AG08396 (cell line): ENCODE data around the gene FAM107B.
"Not testable (repeated sequence)": the region's sequence is repeated elsewhere in the genome, so short reads cannot be mapped to it uniquely, and the experiment has no call there.

ENCODE experiments used
- DNase-seq: peaks from one replicate; pipeline ENCODE4 v3.0.0; 2012; ENCODE audit warnings: low spot score, mixed read lengths

The FAM107B gene

DNA sequence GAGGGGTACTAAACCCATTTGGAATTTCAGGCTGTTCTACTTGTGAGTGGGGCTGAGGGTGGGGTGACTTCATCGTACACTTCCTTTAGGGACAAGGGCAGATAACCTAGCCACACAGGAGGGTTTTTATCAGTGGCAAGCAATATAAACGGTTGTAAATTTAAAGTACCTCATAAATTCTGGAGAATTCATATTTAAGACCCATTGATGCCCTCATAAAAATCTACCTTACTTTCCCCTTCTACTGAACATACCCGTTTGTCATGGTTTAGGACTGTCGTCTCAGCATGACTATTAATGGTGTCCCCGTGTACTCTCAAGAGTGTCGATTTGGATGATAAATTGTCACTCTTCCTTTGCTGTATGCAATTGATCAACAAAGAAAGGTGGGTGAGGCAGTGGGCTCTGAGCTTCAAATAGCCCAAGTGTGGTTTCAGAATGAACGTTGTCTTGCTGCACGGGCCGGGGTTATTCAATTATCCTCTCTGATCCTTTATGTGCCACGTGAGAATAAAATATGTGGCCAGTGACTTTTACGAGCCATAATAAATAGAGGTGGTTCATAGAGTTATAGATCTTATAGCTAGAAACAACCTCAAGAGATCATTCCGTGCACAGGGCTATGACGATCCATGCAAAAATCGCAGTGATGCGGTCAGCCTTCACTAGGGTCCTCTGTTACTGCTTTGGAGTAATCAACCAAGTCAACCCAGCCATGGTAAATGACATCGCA lies 82.2 kb downstream of the FAM107B start:
- DNase-seq, result no peak

- DNase-seq, result no peak
Observed at GRCh38 chr10:14691359-14691758, 83.3 kb downstream of the FAM107B start.

- peak; percentile 43 for DNase-seq
Observed at GRCh38 chr10:14688606-14689005, 86.1 kb downstream of the FAM107B start.

GRCh38 chr10:14688189-14688588 lies 86.5 kb downstream of the FAM107B start:
- DNase-seq, result not testable (repeated sequence)

- no peak for DNase-seq
Observed at GRCh38 chr10:14687340-14687739, 87.4 kb downstream of the FAM107B start.

DNA sequence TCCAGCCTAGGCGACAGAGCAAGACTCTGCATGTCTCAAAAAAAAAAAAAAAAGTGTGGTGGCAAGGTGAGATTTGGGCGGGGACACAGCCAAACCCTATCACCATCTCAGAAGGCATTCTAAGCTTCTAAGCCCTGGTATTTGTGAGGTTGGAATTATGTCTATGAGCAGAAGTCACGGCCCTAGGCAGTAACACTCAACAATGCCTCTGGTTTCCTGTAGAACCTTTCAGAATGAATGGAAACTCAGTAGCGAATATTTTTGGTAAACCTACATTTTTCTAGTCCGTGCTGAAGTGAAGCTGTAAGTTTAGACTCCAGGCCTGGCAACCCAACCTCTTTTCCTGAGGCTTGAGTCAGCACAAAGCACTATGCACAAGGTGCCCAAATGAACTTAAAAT lies 88.3 kb downstream of the FAM107B start:
- DNase-seq, result no peak

DNA sequence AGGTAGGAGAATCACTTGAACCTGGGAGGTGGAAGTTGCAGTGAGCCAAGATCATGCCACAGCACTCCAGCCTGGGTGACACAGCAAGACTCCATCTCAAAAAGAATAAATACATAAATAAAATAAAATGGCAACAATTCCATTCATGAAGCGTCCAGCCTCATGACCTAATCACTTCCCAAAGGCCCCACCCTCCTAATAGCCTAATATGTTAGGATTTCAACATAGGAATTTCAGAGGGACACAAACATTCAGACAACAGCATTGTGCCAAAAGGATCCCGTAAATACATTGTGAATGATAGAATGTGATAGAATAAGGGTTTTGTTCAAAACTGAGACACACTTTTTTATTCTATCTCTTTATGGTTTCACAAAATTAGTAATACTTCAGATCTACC lies 90.3 kb downstream of the FAM107B start:
- DNase-seq, result no peak

GRCh38 chr10:14683256-14683655 lies 91.4 kb downstream of the FAM107B start:
- DNase-seq, result no peak

DNA sequence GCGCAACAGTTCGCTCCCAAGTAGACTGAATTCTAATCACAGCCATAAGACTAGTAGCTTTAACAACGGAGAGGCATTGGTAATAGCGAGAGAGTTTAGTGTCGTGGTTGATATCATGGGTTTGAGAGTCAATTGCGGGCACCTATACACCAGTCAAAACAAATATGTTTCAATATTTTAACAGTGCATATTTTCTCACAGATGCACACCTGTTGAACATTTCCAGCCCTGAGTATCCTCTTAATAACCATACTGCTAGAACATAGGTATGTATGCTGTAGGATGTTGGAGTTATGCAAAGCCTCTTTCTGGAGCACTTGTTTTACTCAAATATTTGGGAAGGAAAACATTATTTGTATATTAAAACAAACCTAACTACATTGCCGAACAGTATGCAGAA lies 92.9 kb downstream of the FAM107B start:
- no peak for DNase-seq

- DNase-seq, result no peak
Observed at GRCh38 chr10:14681305-14681704, 93.4 kb downstream of the FAM107B start.

DNA sequence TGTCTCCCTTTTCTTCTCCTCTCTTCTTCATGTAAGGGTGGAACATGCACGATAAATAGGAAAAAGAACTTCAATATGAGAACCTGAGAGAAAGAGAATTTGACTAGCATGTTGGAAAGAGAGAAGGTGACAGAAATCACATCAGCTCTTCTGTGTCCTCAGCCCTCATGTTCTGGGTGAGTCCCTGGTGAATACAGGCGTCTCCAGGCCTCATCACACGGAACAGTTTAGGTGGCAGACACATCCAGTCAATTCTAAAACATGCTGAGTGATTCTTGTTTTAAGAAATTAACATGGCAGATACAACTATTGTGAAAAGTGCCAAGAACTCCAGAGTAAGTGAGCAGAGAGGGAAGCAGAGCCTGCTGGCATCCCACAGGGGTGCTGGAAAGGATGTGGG lies 96.1 kb downstream of the FAM107B start:
- no peak for DNase-seq

DNA sequence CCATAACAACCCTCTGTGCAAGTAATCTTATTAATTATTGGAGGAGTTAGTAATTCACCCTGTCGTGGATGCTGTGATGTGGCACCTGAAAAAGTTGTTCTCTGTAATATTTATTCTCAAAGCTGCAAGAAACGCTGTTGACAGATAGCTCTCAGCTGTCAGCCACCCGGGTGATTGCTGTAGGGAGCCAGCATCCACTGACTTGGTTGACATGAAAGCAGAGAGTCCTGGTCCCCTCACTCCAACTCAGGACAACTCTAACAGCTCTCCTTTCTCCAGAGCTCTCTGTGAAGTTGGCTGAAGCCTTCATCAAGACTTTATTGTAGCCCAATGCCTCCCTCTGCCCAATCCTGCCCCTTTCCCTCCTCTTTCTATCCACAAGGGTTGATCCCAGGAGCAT lies 98.0 kb downstream of the FAM107B start:
- no peak for DNase-seq

DNA sequence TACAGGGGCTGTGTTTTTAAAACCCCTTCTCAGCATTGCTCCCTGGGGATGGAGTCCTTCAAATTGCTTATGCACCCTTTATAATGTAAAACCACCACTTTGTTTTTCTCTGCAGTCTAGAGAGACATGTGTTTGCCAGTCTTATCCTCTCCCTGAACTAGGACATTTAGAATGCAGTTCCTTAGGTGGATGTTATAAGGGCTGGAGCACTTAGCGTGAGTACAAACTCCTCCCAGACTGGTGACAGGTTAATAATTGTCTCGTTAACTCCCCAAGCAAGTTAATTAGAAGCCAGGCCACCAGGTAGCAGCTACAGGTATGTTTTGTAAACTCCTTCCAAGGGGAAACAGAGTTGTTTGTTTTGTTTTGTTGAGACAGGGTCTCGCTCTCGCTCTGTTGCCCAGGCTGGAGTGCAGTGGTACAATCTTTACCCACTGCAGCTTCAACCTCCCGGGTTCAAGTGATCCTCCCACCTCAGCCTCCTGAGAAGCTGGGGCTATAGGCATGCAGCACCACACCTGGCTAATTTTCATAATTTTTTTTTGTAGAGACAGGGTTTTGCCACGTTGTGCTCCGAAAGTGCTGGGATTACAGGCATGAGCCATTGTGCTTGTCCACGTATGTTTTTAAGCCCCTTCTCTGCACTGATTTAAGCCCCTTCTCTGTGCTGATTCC lies 100.2 kb downstream of the FAM107B start:
- no peak for DNase-seq

- no peak for DNase-seq
Observed at GRCh38 chr10:14673189-14673861, 101.4 kb downstream of the FAM107B start.

DNA sequence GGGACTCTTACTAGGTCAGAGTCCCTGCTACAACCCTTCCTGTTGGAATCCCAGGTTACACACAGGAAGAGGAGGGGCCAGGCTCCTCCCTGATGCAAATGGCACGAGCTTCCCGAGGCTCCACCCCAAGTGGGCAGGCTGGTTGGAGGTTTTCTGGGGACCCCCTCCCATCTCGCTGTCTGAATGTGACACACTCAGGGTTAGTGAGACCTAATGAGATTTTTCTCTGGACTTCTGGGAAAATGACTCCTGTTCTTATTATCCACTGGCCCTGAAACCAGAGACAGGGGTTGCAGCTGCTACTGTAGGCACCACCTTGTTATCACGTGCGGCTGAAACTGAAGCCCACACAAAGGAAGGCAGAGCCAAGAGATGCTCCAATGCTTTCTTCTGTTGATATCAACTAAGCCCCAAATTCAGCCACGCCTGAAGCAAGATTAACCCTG lies 103.3 kb downstream of the FAM107B start:
- DNase-seq, result no peak

DNA sequence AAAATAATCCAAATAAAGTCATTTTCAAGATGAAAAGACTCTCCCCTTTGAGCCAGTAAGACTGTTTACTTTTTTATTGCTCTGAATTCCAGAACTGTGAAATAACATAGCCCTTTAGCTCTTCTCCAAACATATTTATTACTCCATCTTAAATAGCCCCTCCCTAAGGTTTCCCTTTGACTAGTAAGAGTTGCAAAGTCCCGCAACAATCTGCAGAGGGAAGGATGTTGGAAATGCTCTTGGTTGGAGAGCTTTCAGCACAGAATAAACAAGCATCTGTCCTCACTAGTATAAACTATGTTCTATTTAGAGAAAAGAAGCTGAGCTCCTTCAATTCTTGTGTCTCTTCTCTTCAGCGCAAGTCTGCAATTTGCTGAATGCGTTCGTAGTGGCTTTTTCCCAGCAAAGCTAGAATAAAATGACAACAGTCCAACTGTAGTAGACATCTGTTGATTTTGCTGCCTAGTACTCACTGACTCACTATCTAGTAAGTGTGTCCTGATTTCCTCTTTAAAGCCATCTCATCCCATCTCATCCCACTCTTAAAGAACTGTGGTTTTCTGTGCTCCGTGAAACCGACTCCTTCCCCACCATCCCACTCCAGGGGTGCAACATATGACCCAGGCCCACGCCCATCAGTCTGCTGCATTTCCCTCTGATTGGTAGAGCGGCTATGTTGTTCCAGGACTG lies 104.0 kb downstream of the FAM107B start:
- DNase-seq, result peak; percentile 31

GRCh38 chr10:14669576-14669975 lies 105.1 kb downstream of the FAM107B start:
- DNase-seq, result no peak

GRCh38 chr10:14667781-14668180 lies 106.9 kb downstream of the FAM107B start:
- no peak for DNase-seq

DNA sequence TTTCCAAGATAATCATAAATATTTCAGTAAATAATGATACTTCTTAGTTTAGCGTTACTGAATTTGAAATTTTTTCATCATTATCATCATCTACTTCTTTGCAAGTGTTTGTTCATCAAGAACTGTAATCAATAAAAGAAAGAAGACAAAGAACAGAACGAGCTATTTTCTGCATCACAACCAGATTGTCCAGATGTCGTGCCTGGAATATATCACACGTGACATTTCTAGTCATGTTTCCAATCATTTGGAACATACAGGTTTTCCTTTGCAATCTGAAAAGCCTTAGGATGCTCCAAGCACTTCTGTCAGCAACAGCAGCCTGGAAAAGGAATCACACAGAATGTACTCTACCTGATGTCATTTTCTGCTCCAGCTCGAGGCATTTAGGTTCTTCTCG lies 107.4 kb downstream of the FAM107B start:
- DNase-seq, result no peak

DNA sequence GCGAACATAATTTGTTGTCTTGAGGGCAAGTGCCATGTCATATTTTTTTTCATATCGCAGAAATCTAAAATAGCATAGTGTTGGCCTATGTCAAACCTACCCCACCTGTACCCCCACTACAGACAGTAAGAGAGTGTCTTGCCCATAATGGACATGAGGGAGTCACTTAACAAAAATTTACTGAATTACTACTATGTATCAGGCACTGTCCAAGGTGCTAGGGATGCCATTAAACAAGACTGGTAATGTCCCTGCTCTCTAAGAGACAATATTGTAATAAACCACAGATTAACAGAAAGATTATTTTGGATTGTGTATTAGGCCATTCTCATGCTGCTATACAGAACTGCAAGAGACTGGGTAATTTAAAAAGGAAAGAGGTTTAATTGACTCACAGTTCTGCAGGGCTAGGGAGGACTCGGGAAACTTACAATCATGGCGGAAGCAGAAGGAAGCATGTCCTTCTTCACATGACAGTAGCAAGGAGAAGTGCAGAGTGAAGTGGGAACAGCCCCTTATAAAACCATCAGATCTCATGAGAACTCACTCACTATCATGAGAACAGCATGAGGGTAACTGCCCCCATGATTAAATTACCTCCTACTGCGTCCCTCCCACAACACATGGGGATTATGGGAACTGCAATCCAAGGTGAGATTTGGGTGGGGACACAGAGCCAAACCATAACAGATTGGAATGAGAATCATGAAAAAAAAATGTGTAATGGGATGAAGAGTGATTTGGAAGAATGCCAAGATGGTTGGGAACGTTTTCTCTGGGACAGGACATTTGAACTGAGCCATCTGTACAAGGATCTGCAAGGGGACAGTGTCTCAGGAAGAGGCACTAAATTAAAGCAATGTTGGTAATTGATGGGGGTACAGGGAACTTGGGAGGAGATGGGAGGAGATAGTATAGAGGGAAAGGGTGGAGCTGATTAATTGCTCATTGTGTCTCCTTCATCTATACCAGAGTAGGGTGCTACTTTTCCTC lies 108.5 kb downstream of the FAM107B start:
- DNase-seq, result no peak

GRCh38 chr10:14665304-14665703 lies 109.4 kb downstream of the FAM107B start:
- no peak for DNase-seq
